ENCODE results near the gene USP50. TPM values are rescaled to one million over a fixed set of nuclear protein-coding genes. Genes with fewer than 3 reads are reported as not detected.

USP50 gene
- total RNA-seq, 1 experiment from 2014 or later, result not detected

DNA sequence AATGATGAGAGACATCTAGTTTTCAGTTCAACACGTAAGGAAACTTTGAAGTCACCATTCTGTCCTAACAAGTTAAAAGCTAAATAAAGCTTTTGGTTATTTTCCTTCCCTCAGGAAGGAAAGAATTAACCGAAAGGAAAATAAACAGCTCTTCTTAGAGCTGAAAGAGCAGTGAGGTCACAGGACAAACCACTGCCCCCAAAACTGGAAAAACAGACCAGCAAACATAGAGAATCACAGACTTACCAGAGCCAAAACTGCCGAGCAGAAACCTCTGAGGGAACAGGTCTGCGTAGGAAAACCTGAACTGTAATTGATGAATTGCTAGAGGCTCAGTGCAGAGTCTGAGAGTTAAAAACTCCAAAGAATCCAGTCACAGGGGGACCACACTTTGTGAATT, 14.7 kb downstream of the USP50 start:
- Histone ChIP-seq H4K8ac (replicated peaks; ENCODE audit: insufficient read length, low read depth, low read length) (no peak overlapping the region), H3K23me2 (ENCODE audit: insufficient read length, low read depth, low read length, poor library complexity, severe bottlenecking) (no peaks in the 10 kb centered on the region), H4K20me1 (ENCODE audit: control insufficient read depth, insufficient read depth, insufficient read length) (no peaks in the 10 kb centered on the region), H4K91ac (ENCODE audit: insufficient read length, low read depth, low read length) (no peak overlapping the region), H3K9me3 (ENCODE audit: control insufficient read depth, low read depth, low read length) (no peaks in the 10 kb centered on the region), H2BK5ac (ENCODE audit: insufficient read length, low read length) (no peak overlapping the region), H2AFZ (ENCODE audit: low read length) (no peak overlapping the region), H3K4ac (ENCODE audit: low read depth, low read length) (no peak overlapping the region), H3K18ac (ENCODE audit: insufficient read length, low read depth, low read length) (no peak overlapping the region), H2BK15ac (ENCODE audit: low read depth, low read length) (no peak overlapping the region), H3K9ac (ENCODE audit: extremely low read depth, insufficient read length, low read length) (no peak overlapping the region), H3K79me1 (ENCODE audit: insufficient read depth, low read depth, low read length, poor library complexity, severe bottlenecking) (no peaks in the 10 kb centered on the region), H4K5ac (ENCODE audit: insufficient read length, low read depth, low read length) (no peak overlapping the region), H3K27ac (ENCODE audit: insufficient read length, low read depth, low read length) (no peak overlapping the region), H3K4me2 (ENCODE audit: insufficient read depth, insufficient read length, low read length) (no peak overlapping the region), H2BK12ac (ENCODE audit: insufficient read length, low read depth, low read length) (no peak overlapping the region), H3K23ac (ENCODE audit: insufficient read length, low read depth, low read length) (no peak overlapping the region), H2BK20ac (ENCODE audit: low read depth, low read length, poor library complexity, severe bottlenecking) (no peak overlapping the region), H3K14ac (ENCODE audit: insufficient read depth, low read length) (no peak overlapping the region), H2AK5ac (ENCODE audit: insufficient read length, low read length) (no peak overlapping the region), H2BK120ac (ENCODE audit: low read depth, low read length, poor library complexity, severe bottlenecking) (no peak overlapping the region), H3K27me3 (ENCODE audit: insufficient read depth, low read length) (no peaks in the 10 kb centered on the region), H3K4me1 (ENCODE audit: insufficient read depth, low read length) (no peaks in the 10 kb centered on the region), H3K56ac (ENCODE audit: insufficient read length, low read depth, low read length) (no peak overlapping the region), H3K79me2 (ENCODE audit: insufficient read depth, low read length) (no peaks in the 10 kb centered on the region), H3T11ph (ENCODE audit: low read length) (no peak overlapping the region)
- Mint-ChIP-seq H3K27ac (no peak overlapping the region), H3K4me3 (no peak overlapping the region), H3K4me1 (no peaks in the 10 kb centered on the region), H3K9me3 (no peaks in the 10 kb centered on the region), H3K36me3 (ENCODE audit: insufficient read depth in 1 of 3, low read depth in 3 of 3) (no peaks in the 10 kb centered on the region), H3K27me3 (ENCODE audit: low read depth) (no peaks in the 10 kb centered on the region)
- no peak for DNase-seq
- no CpG with 5 or more reads among the region's 4 CpGs for WGBS (ENCODE audit: extremely low coverage, insufficient read length, low lambda C conversion rate)
- TF ChIP-seq, protein P1, sequence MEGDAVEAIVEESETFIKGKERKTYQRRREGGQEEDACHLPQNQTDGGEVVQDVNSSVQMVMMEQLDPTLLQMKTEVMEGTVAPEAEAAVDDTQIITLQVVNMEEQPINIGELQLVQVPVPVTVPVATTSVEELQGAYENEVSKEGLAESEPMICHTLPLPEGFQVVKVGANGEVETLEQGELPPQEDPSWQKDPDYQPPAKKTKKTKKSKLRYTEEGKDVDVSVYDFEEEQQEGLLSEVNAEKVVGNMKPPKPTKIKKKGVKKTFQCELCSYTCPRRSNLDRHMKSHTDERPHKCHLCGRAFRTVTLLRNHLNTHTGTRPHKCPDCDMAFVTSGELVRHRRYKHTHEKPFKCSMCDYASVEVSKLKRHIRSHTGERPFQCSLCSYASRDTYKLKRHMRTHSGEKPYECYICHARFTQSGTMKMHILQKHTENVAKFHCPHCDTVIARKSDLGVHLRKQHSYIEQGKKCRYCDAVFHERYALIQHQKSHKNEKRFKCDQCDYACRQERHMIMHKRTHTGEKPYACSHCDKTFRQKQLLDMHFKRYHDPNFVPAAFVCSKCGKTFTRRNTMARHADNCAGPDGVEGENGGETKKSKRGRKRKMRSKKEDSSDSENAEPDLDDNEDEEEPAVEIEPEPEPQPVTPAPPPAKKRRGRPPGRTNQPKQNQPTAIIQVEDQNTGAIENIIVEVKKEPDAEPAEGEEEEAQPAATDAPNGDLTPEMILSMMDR (conservative IDR thresholded peaks at IDR 0.05), result no peak

Measured in H9 (cell line).